Measurements from ENCODE around the gene FREY1.

The FREY1 gene

GRCh38 chr11:45890886-45891550, 16.1 kb downstream of the FREY1 start:
- no peak for DNase-seq

- DNase-seq, result no peak
These were observed 17.1 kb downstream of the FREY1 start for GRCh38 chr11:45889966-45890365.

- no peak for DNase-seq
These were observed 17.5 kb downstream of the FREY1 start for GRCh38 chr11:45889555-45889954.

- DNase-seq, result no peak
These were observed 19.5 kb downstream of the FREY1 start for GRCh38 chr11:45887587-45887986.

GRCh38 chr11:45886816-45887520, 20.1 kb downstream of the FREY1 start:
- DNase-seq, result no peak

- DNase-seq, result no peak
These were observed 20.9 kb downstream of the FREY1 start for GRCh38 chr11:45885921-45886721.

GRCh38 chr11:45885274-45885920, 21.7 kb downstream of the FREY1 start, which contains the start of gene MAPK8IP1:
Gene MAPK8IP1 (plus strand): TSS chr11:45885651. CDS start chr11:45885821, 170 bp downstream.
- DNase-seq, result peak; percentile 65

- no peak for DNase-seq
These were observed 22.4 kb downstream of the FREY1 start for GRCh38 chr11:45884596-45885185.

GRCh38 chr11:45881708-45882368, 25.2 kb downstream of the FREY1 start:
- DNase-seq, result no peak

- DNase-seq, result no peak
These were observed 26.1 kb downstream of the FREY1 start for GRCh38 chr11:45880772-45881570.

GRCh38 chr11:45879803-45880686, 27.0 kb downstream of the FREY1 start:
- DNase-seq, result no peak

- DNase-seq, result no peak
These were observed 29.2 kb downstream of the FREY1 start for GRCh38 chr11:45877845-45878244.

- no peak for DNase-seq
These were observed 29.9 kb downstream of the FREY1 start for GRCh38 chr11:45877221-45877620.

GRCh38 chr11:45876401-45876800, 30.7 kb downstream of the FREY1 start:
- no peak for DNase-seq

GRCh38 chr11:45872651-45873356, 34.3 kb downstream of the FREY1 start:
- peak; percentile 55 for DNase-seq

- DNase-seq, result no peak
These were observed 35.4 kb downstream of the FREY1 start for GRCh38 chr11:45871638-45872037.

GRCh38 chr11:45870706-45871105, 36.4 kb downstream of the FREY1 start:
- no peak for DNase-seq

- no peak for DNase-seq
These were observed 37.5 kb downstream of the FREY1 start for GRCh38 chr11:45869551-45869950.

GRCh38 chr11:45864041-45864440, 43.0 kb downstream of the FREY1 start:
- DNase-seq, result no peak
